Activated T-helper 17 cell treated with anti-CD3 and anti-CD28 coated beads, Interleukin-2, amount 50 U/mL, for 72 hours (primary cell): ENCODE measurements around the gene ATG16L1. TPM values are rescaled to one million over a fixed set of nuclear protein-coding genes. Genes with fewer than 3 reads are reported as not detected.

Experiments used
- ATAC-seq: fragments of 150-1000 bp; cut with Tn5 transposase; replicated peaks from 2 replicates; pipeline ENCODE4 v1.10.0; 2021; ENCODE audit warnings: mild to moderate bottlenecking, moderate library complexity
- H3K27ac Mint-ChIP-seq: one replicate; pipeline ENCODE4 v1.8.0; 2022; ENCODE audit warnings: mixed read lengths
- H3K27me3 Mint-ChIP-seq: one replicate; pipeline ENCODE4 v1.8.0; 2022; ENCODE audit warnings: mixed read lengths
- H3K36me3 Mint-ChIP-seq: one replicate; pipeline ENCODE4 v1.8.0; 2022; ENCODE audit warnings: low read depth, mild to moderate bottlenecking, mixed read lengths
- H3K4me1 Mint-ChIP-seq: one replicate; pipeline ENCODE4 v1.8.0; 2022; ENCODE audit warnings: mixed read lengths
- H3K4me3 Mint-ChIP-seq: one replicate; pipeline ENCODE4 v1.8.0; 2022; ENCODE audit warnings: mild to moderate bottlenecking, mixed read lengths
- H3K9me3 Mint-ChIP-seq: one replicate; pipeline ENCODE4 v1.8.0; 2022; ENCODE audit warnings: mixed read lengths
- total RNA-seq, 2 donors: library from RNA; stranded (reverse); gene quantifications; one replicate each; pipeline ENCODE4 v1.2.3, GENCODE V29; 2022

Gene ATG16L1
- total RNA-seq, 2 donors from 2014 or later = 24.5 to 34.1 TPM

GRCh38 chr2:233241803-233242202 lies 9.7 kb upstream of the ATG16L1 start:
- Mint-ChIP-seq H3K27me3 (no peaks in the 10 kb centered on the region), H3K9me3 (no peaks in the 10 kb centered on the region), H3K4me1 (peaks cover 25% of the 10 kb centered on the region), H3K36me3 (no peaks in the 10 kb centered on the region), H3K27ac (peak overlapping the region; percentile 16), H3K4me3 (peak overlapping the region; percentile 54)
- peak; percentile 20 for ATAC-seq

GRCh38 chr2:233242231-233242927 lies 9.1 kb upstream of the ATG16L1 start:
- peak overlapping the region; percentile 54 for H3K4me3 Mint-ChIP-seq
- H3K4me1 Mint-ChIP-seq = peaks cover 30% of the 10 kb centered on the region
- peak; percentile 54 for ATAC-seq
- no peaks in the 10 kb centered on the region for H3K36me3 Mint-ChIP-seq
- no peaks in the 10 kb centered on the region for H3K9me3 Mint-ChIP-seq
- H3K27ac Mint-ChIP-seq = no peak overlapping the region
- no peaks in the 10 kb centered on the region for H3K27me3 Mint-ChIP-seq

GRCh38 chr2:233243348-233243747 lies 8.1 kb upstream of the ATG16L1 start:
- Mint-ChIP-seq H3K27me3 (no peaks in the 10 kb centered on the region), H3K27ac (no peak overlapping the region), H3K9me3 (no peaks in the 10 kb centered on the region), H3K4me1 (peaks cover 27% of the 10 kb centered on the region), H3K4me3 (no peak overlapping the region), H3K36me3 (no peaks in the 10 kb centered on the region)
- no peak for ATAC-seq

- no peak for ATAC-seq
- no peaks in the 10 kb centered on the region for H3K36me3 Mint-ChIP-seq
- H3K27ac Mint-ChIP-seq = no peak overlapping the region
- no peak overlapping the region for H3K4me3 Mint-ChIP-seq
- no peaks in the 10 kb centered on the region for H3K27me3 Mint-ChIP-seq
- peaks cover 22% of the 10 kb centered on the region for H3K4me1 Mint-ChIP-seq
- no peaks in the 10 kb centered on the region for H3K9me3 Mint-ChIP-seq
Measured at GRCh38 chr2:233244818-233245217, 6.7 kb upstream of the ATG16L1 start.

- H3K36me3 Mint-ChIP-seq = no peaks in the 10 kb centered on the region
- peaks cover 27% of the 10 kb centered on the region for H3K4me1 Mint-ChIP-seq
- H3K9me3 Mint-ChIP-seq = no peaks in the 10 kb centered on the region
- H3K4me3 Mint-ChIP-seq = no peak overlapping the region
- no peak for ATAC-seq
- no peaks in the 10 kb centered on the region for H3K27me3 Mint-ChIP-seq
- no peak overlapping the region for H3K27ac Mint-ChIP-seq
Measured at GRCh38 chr2:233245406-233245805, 6.1 kb upstream of the ATG16L1 start.

- Mint-ChIP-seq H3K4me1 (peaks cover 27% of the 10 kb centered on the region), H3K9me3 (no peaks in the 10 kb centered on the region), H3K27ac (peak overlapping the region; percentile 61), H3K4me3 (peak overlapping the region; percentile 64), H3K27me3 (no peaks in the 10 kb centered on the region), H3K36me3 (no peaks in the 10 kb centered on the region)
- no peak for ATAC-seq
Measured at GRCh38 chr2:233247116-233247515, 4.4 kb upstream of the ATG16L1 start.

GRCh38 chr2:233247744-233248143 lies 3.7 kb upstream of the ATG16L1 start:
- peak overlapping the region; percentile 61 for H3K27ac Mint-ChIP-seq
- ATAC-seq = peak; percentile 91
- H3K4me1 Mint-ChIP-seq = peaks cover 28% of the 10 kb centered on the region
- H3K27me3 Mint-ChIP-seq = no peaks in the 10 kb centered on the region
- no peaks in the 10 kb centered on the region for H3K9me3 Mint-ChIP-seq
- peaks cover 2% of the 10 kb centered on the region for H3K36me3 Mint-ChIP-seq
- H3K4me3 Mint-ChIP-seq = peak overlapping the region; percentile 64

- H3K36me3 Mint-ChIP-seq = peaks cover 11% of the 10 kb centered on the region
- H3K9me3 Mint-ChIP-seq = no peaks in the 10 kb centered on the region
- peak overlapping the region; percentile 49 for H3K4me3 Mint-ChIP-seq
- H3K27ac Mint-ChIP-seq = peak overlapping the region; percentile 42
- peaks cover 36% of the 10 kb centered on the region for H3K4me1 Mint-ChIP-seq
- no peaks in the 10 kb centered on the region for H3K27me3 Mint-ChIP-seq
- no peak for ATAC-seq
Measured at GRCh38 chr2:233248999-233249398, 2.5 kb upstream of the ATG16L1 start.

- no peak for ATAC-seq
- Mint-ChIP-seq H3K4me3 (peak overlapping the region; percentile 86), H3K27me3 (no peaks in the 10 kb centered on the region), H3K36me3 (peaks cover 23% of the 10 kb centered on the region), H3K4me1 (peaks cover 45% of the 10 kb centered on the region), H3K27ac (peak overlapping the region; percentile 93), H3K9me3 (no peaks in the 10 kb centered on the region)
Measured at GRCh38 chr2:233250568-233250967, 905 bp upstream of the ATG16L1 start.

GRCh38 chr2:233250985-233251305 lies 528 bp upstream of the ATG16L1 start:
- Mint-ChIP-seq H3K4me1 (peaks cover 47% of the 10 kb centered on the region), H3K27ac (peak overlapping the region; percentile 93), H3K36me3 (peaks cover 27% of the 10 kb centered on the region), H3K4me3 (peak overlapping the region; percentile 86), H3K27me3 (no peaks in the 10 kb centered on the region), H3K9me3 (no peaks in the 10 kb centered on the region)
- ATAC-seq = peak; percentile 4

GRCh38 chr2:233252227-233252626 lies 754 bp downstream of the ATG16L1 start:
- Mint-ChIP-seq H3K4me3 (peak overlapping the region; percentile 86), H3K36me3 (peaks cover 39% of the 10 kb centered on the region), H3K9me3 (no peaks in the 10 kb centered on the region), H3K27me3 (no peaks in the 10 kb centered on the region), H3K27ac (peak overlapping the region; percentile 93), H3K4me1 (peaks cover 43% of the 10 kb centered on the region)
- ATAC-seq = no peak

- H3K4me3 Mint-ChIP-seq = peak overlapping the region; percentile 38
- no peaks in the 10 kb centered on the region for H3K9me3 Mint-ChIP-seq
- peak overlapping the region; percentile 73 for H3K27ac Mint-ChIP-seq
- H3K27me3 Mint-ChIP-seq = no peaks in the 10 kb centered on the region
- H3K36me3 Mint-ChIP-seq = peaks cover 69% of the 10 kb centered on the region
- ATAC-seq = no peak
- peaks cover 38% of the 10 kb centered on the region for H3K4me1 Mint-ChIP-seq
Measured at GRCh38 chr2:233255151-233255550, 3.7 kb downstream of the ATG16L1 start.

- peaks cover 78% of the 10 kb centered on the region for H3K36me3 Mint-ChIP-seq
- H3K27ac Mint-ChIP-seq = peak overlapping the region; percentile 73
- peaks cover 30% of the 10 kb centered on the region for H3K4me1 Mint-ChIP-seq
- H3K4me3 Mint-ChIP-seq = no peak overlapping the region
- ATAC-seq = no peak
- H3K27me3 Mint-ChIP-seq = no peaks in the 10 kb centered on the region
- no peaks in the 10 kb centered on the region for H3K9me3 Mint-ChIP-seq
Measured at GRCh38 chr2:233256048-233256447, 4.6 kb downstream of the ATG16L1 start.

- H3K9me3 Mint-ChIP-seq = no peaks in the 10 kb centered on the region
- peaks cover 44% of the 10 kb centered on the region for H3K4me1 Mint-ChIP-seq
- peak overlapping the region; percentile 76 for H3K27ac Mint-ChIP-seq
- no peak overlapping the region for H3K4me3 Mint-ChIP-seq
- H3K36me3 Mint-ChIP-seq = peaks cover 93% of the 10 kb centered on the region
- H3K27me3 Mint-ChIP-seq = no peaks in the 10 kb centered on the region
- no peak for ATAC-seq
Measured at GRCh38 chr2:233258211-233258610, 6.7 kb downstream of the ATG16L1 start.

- Mint-ChIP-seq H3K36me3 (peaks cover 99% of the 10 kb centered on the region), H3K9me3 (no peaks in the 10 kb centered on the region), H3K27ac (peak overlapping the region; percentile 76), H3K4me1 (peaks cover 40% of the 10 kb centered on the region), H3K27me3 (no peaks in the 10 kb centered on the region), H3K4me3 (peak overlapping the region; percentile 18)
- ATAC-seq = peak; percentile 46
Measured at GRCh38 chr2:233259730-233260129, 8.3 kb downstream of the ATG16L1 start.
